ENCODE measurements around the gene SPDEF. TPM values are rescaled to one million over a fixed set of nuclear protein-coding genes. Genes with fewer than 3 reads are reported as not detected.

SPDEF gene
- polyA plus RNA-seq, 1 donor (not counting 4 experiments of a cell fraction or from before 2014, with no cell fraction given) = 0.03 TPM

- Histone ChIP-seq H3K27ac (ENCODE audit: control insufficient read depth, insufficient read depth, low read length) (no peak overlapping the region), H3K4me3 (ENCODE audit: control insufficient read depth in 2 of 3, extremely low read depth in 1 of 3, insufficient read depth in 2 of 3, low read depth in 1 of 3, low read length in 3 of 3) (no peak overlapping the region), H3K4me1 (ENCODE audit: control insufficient read depth, extremely low read depth, insufficient read depth, low read length) (no peaks in the 10 kb centered on the region), H3K9me3 (ENCODE audit: control insufficient read depth, low read depth, low read length) (no peaks in the 10 kb centered on the region), H3K4me2 (ENCODE audit: control insufficient read depth, extremely low read depth, insufficient read depth, low read depth, low read length) (no peak overlapping the region), H3K36me3 (ENCODE audit: control insufficient read depth in 2 of 2, extremely low read depth in 1 of 2, insufficient read depth in 2 of 2, low read length in 2 of 2) (no peaks in the 10 kb centered on the region), H3K27me3 (ENCODE audit: control insufficient read depth, extremely low read depth, insufficient read depth, low read length) (peaks cover 30% of the 10 kb centered on the region), H3K9ac (ENCODE audit: control insufficient read depth, extremely low read depth, insufficient read depth, low read length) (no peak overlapping the region), H3K79me2 (ENCODE audit: control insufficient read depth, insufficient read depth, low read length) (no peaks in the 10 kb centered on the region), H4K20me1 (ENCODE audit: control insufficient read depth, extremely low read depth, insufficient read depth, low read length) (no peaks in the 10 kb centered on the region), H2AFZ (ENCODE audit: control insufficient read depth, low read length) (no peak overlapping the region), H3K9me1 (ENCODE audit: control insufficient read depth, extremely low read depth, insufficient read depth, low read length) (no peaks in the 10 kb centered on the region)
- dilution Hi-C loops (cut with MboI; ENCODE audit: extremely low pct_ligation_motif_present, low sequenced_read_pairs) = no loop called here
- FAIRE-seq (no peak), DNase-seq (ENCODE audit: low read depth, low spot score) (no peak)
- TF ChIP-seq, protein P1, sequence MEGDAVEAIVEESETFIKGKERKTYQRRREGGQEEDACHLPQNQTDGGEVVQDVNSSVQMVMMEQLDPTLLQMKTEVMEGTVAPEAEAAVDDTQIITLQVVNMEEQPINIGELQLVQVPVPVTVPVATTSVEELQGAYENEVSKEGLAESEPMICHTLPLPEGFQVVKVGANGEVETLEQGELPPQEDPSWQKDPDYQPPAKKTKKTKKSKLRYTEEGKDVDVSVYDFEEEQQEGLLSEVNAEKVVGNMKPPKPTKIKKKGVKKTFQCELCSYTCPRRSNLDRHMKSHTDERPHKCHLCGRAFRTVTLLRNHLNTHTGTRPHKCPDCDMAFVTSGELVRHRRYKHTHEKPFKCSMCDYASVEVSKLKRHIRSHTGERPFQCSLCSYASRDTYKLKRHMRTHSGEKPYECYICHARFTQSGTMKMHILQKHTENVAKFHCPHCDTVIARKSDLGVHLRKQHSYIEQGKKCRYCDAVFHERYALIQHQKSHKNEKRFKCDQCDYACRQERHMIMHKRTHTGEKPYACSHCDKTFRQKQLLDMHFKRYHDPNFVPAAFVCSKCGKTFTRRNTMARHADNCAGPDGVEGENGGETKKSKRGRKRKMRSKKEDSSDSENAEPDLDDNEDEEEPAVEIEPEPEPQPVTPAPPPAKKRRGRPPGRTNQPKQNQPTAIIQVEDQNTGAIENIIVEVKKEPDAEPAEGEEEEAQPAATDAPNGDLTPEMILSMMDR (optimal IDR thresholded peaks at IDR 0.05 in 1 of 3, IDR thresholded peaks at IDR 0.05 in 1 of 3, conservative IDR thresholded peaks at IDR 0.05 in 1 of 3; ENCODE audit: extremely low read depth in 1 of 3, insufficient read depth in 2 of 3, low read length in 3 of 3) = no peak
- no peak for TF ChIP-seq EZH2 (IDR thresholded peaks at IDR 0.05; ENCODE audit: low read length)
Observed at GRCh38 chr6:34515473-34516387, 40.4 kb downstream of the SPDEF start.

DNA sequence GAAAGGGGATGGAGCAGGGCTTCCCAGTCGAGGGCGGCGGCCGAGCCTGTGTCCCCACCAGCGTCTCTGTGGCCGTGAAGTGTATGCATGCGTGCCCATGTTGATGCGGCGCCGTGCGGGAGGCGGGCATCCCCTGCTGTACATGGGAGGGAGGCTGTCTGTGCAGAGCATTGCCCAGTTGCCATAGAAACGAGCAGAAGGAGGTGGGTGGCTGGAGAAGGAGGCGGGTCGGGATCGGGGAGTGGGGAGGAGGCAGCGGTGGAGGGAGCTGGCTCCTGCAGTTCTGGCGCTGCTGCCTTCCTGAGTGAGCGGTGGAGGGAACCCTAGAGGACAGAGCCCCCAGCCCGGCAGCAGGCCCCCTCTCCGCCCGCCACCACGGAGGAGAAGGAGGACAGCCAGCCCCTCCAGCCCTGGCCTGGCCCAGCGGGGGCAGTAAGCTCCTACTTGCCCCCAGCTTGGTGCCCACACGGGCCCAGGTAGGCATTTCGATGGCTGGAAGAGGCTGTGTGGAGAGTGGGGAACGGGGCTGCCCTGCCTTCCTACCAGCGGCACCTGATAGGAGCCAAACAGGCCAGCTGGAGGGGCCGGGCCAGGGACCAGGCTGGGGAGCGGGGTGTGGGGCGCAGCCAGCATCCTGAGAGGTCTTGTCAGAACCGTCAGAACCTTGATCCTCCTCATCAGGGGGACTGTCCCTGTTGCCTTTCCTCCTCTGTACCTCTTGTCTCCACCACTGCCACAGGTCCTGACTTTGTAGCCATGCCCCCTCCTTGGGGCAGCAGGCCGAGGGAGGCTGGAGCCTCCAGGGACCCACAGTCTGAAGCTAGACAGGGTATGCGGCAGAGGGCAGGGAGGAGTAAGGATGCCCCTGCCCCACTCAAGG is 41.3 kb downstream of the SPDEF start:
- H3K27ac ChIP-seq (ENCODE audit: control insufficient read depth, insufficient read depth, low read length) = no peak overlapping the region
- no peak overlapping the region for H3K4me3 ChIP-seq (ENCODE audit: control insufficient read depth in 2 of 3, extremely low read depth in 1 of 3, insufficient read depth in 2 of 3, low read depth in 1 of 3, low read length in 3 of 3)
- H2AFZ ChIP-seq (ENCODE audit: control insufficient read depth, low read length) = no peak overlapping the region
- FAIRE-seq (no peak), DNase-seq (ENCODE audit: low read depth, low spot score) (no peak)
- H3K79me2 ChIP-seq (ENCODE audit: control insufficient read depth, insufficient read depth, low read length) = no peaks in the 10 kb centered on the region
- H3K4me1 ChIP-seq (ENCODE audit: control insufficient read depth, extremely low read depth, insufficient read depth, low read length) = no peaks in the 10 kb centered on the region
- TF ChIP-seq, protein P1 (optimal IDR thresholded peaks at IDR 0.05 in 1 of 3, IDR thresholded peaks at IDR 0.05 in 1 of 3, conservative IDR thresholded peaks at IDR 0.05 in 1 of 3; ENCODE audit: extremely low read depth in 1 of 3, insufficient read depth in 2 of 3, low read length in 3 of 3) = no peak
- TF ChIP-seq EZH2 (IDR thresholded peaks at IDR 0.05; ENCODE audit: low read length) = no peak
- dilution Hi-C loops (cut with MboI; ENCODE audit: extremely low pct_ligation_motif_present, low sequenced_read_pairs) = no loop called here
- H3K9ac ChIP-seq (ENCODE audit: control insufficient read depth, extremely low read depth, insufficient read depth, low read length) = no peak overlapping the region
- no peaks in the 10 kb centered on the region for H4K20me1 ChIP-seq (ENCODE audit: control insufficient read depth, extremely low read depth, insufficient read depth, low read length)
- H3K4me2 ChIP-seq (ENCODE audit: control insufficient read depth, extremely low read depth, insufficient read depth, low read depth, low read length) = no peak overlapping the region
- H3K9me3 ChIP-seq (ENCODE audit: control insufficient read depth, low read depth, low read length) = no peaks in the 10 kb centered on the region
- no peaks in the 10 kb centered on the region for H3K9me1 ChIP-seq (ENCODE audit: control insufficient read depth, extremely low read depth, insufficient read depth, low read length)
- H3K36me3 ChIP-seq (ENCODE audit: control insufficient read depth in 2 of 2, extremely low read depth in 1 of 2, insufficient read depth in 2 of 2, low read length in 2 of 2) = no peaks in the 10 kb centered on the region
- H3K27me3 ChIP-seq (ENCODE audit: control insufficient read depth, extremely low read depth, insufficient read depth, low read length) = peaks cover 30% of the 10 kb centered on the region
